ENCODE results near the gene SEPSECS.

The SEPSECS gene

GRCh38 chr4:25157081-25157480 is 3.2 kb downstream of the SEPSECS start:
- peaks cover 5% of the 10 kb centered on the region for H3K4me1 ChIP-seq (ENCODE audit: control insufficient read depth, insufficient read depth, low read depth, low read length)
- no peak overlapping the region for H2AK5ac ChIP-seq (ENCODE audit: low read length, severe bottlenecking)
- H3K36me3 ChIP-seq (ENCODE audit: control insufficient read depth in 1 of 2, insufficient read depth in 2 of 2, low read depth in 1 of 2, low read length in 2 of 2) = peaks cover 0 to 17% of the 10 kb centered on the region in 2 experiments
- H3K23ac ChIP-seq (ENCODE audit: low read length in 2 of 2) = no peak overlapping the region
- H3K4ac ChIP-seq (ENCODE audit: low read depth in 1 of 2, low read length in 2 of 2) = no peak overlapping the region
- H2BK12ac ChIP-seq (ENCODE audit: low read length in 2 of 2) = no peak overlapping the region
- no peak overlapping the region for H2BK120ac ChIP-seq (ENCODE audit: low read depth, low read length)
- H3K9ac ChIP-seq (ENCODE audit: low read length) = no peak overlapping the region
- no peaks in the 10 kb centered on the region for H3K9me3 ChIP-seq (ENCODE audit: control insufficient read depth, low read length)
- no peak overlapping the region for H3K4me2 ChIP-seq (ENCODE audit: low read length, poor library complexity, severe bottlenecking)
- no peaks in the 10 kb centered on the region for H3K27me3 ChIP-seq (ENCODE audit: control insufficient read depth in 1 of 2, insufficient read depth in 1 of 2, low read length in 2 of 2)
- H3K79me1 ChIP-seq (replicated peaks; ENCODE audit: low read length, poor library complexity, severe bottlenecking) = peaks cover 3% of the 10 kb centered on the region
- DNase-seq = no peak
- H3K4me3 ChIP-seq (ENCODE audit: insufficient read depth in 1 of 2, low read depth in 1 of 2, low read length in 2 of 2) = no peak overlapping the region
- no peak overlapping the region for H3K14ac ChIP-seq (ENCODE audit: low read length in 2 of 2)
- H4K8ac ChIP-seq (ENCODE audit: low read length) = no peak overlapping the region
- H3K27ac ChIP-seq (ENCODE audit: low read length, poor library complexity, severe bottlenecking) = no peak overlapping the region
- H2BK5ac ChIP-seq (ENCODE audit: low read depth, low read length, poor library complexity, severe bottlenecking) = no peak overlapping the region
- no peak overlapping the region for H2AFZ ChIP-seq (ENCODE audit: low read depth, low read length)
- no peak overlapping the region for H2BK15ac ChIP-seq (ENCODE audit: low read depth, poor library complexity, severe bottlenecking)
- no peak overlapping the region for H4K91ac ChIP-seq (ENCODE audit: low read length)
- H3K18ac ChIP-seq (ENCODE audit: low read depth in 1 of 2, low read length in 2 of 2) = no peak overlapping the region
- 100% methylated on average over 1 of the region's 1 CpG for WGBS

DNA sequence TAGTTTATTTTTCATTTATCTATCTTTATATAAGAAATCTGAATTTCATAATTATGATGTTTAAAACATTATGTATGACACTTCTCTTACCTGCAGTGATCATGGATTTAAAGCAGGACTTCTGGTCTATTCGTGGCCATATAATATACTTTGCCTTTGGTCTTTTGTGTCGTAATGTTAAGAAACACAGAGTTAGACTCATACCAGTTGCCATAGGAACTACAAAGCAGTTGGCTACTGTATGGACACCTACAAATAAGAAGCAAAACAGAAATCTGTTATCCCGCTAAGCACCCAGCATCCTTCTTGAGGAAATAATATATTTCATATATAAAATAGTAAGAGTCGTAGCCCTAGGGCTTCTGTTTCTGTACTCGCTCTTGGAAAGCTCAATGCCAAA is 4.3 kb downstream of the SEPSECS start:
- Histone ChIP-seq H2AFZ (ENCODE audit: low read depth, low read length) (no peak overlapping the region), H2BK15ac (ENCODE audit: low read depth, poor library complexity, severe bottlenecking) (no peak overlapping the region), H3K27me3 (ENCODE audit: control insufficient read depth in 1 of 2, insufficient read depth in 1 of 2, low read length in 2 of 2) (no peaks in the 10 kb centered on the region), H3K27ac (ENCODE audit: low read length, poor library complexity, severe bottlenecking) (no peak overlapping the region), H3K23ac (ENCODE audit: low read length in 2 of 2) (no peak overlapping the region), H3K79me1 (replicated peaks; ENCODE audit: low read length, poor library complexity, severe bottlenecking) (peaks cover 3% of the 10 kb centered on the region), H2BK12ac (ENCODE audit: low read length in 2 of 2) (no peak overlapping the region), H3K4me1 (ENCODE audit: control insufficient read depth, insufficient read depth, low read depth, low read length) (peaks cover 5% of the 10 kb centered on the region), H2BK120ac (ENCODE audit: low read depth, low read length) (no peak overlapping the region), H3K4me2 (ENCODE audit: low read length, poor library complexity, severe bottlenecking) (no peak overlapping the region), H3K18ac (ENCODE audit: low read depth in 1 of 2, low read length in 2 of 2) (no peak overlapping the region), H3K36me3 (ENCODE audit: control insufficient read depth in 1 of 2, insufficient read depth in 2 of 2, low read depth in 1 of 2, low read length in 2 of 2) (peaks cover 0 to 23% of the 10 kb centered on the region in 2 experiments), H3K4me3 (ENCODE audit: insufficient read depth in 1 of 2, low read depth in 1 of 2, low read length in 2 of 2) (no peak overlapping the region), H3K9me3 (ENCODE audit: control insufficient read depth, low read length) (no peaks in the 10 kb centered on the region), H3K14ac (ENCODE audit: low read length in 2 of 2) (no peak overlapping the region), H4K8ac (ENCODE audit: low read length) (no peak overlapping the region), H3K9ac (ENCODE audit: low read length) (no peak overlapping the region), H2AK5ac (ENCODE audit: low read length, severe bottlenecking) (no peak overlapping the region), H2BK5ac (ENCODE audit: low read depth, low read length, poor library complexity, severe bottlenecking) (no peak overlapping the region), H4K91ac (ENCODE audit: low read length) (no peak overlapping the region), H3K4ac (ENCODE audit: low read depth in 1 of 2, low read length in 2 of 2) (no peak overlapping the region)
- WGBS = 98% methylated on average over 3 of the region's 5 CpGs
- DNase-seq = no peak

GRCh38 chr4:25154594-25155265 is 5.5 kb downstream of the SEPSECS start:
- no CpG with 5 or more reads among the region's 4 CpGs for WGBS
- Histone ChIP-seq H2BK5ac (ENCODE audit: low read depth, low read length, poor library complexity, severe bottlenecking) (no peak overlapping the region), H2AFZ (ENCODE audit: low read depth, low read length) (no peak overlapping the region), H2BK12ac (ENCODE audit: low read length in 2 of 2) (no peak overlapping the region), H2AK5ac (ENCODE audit: low read length, severe bottlenecking) (no peak overlapping the region), H3K9ac (ENCODE audit: low read length) (no peak overlapping the region), H2BK15ac (ENCODE audit: low read depth, poor library complexity, severe bottlenecking) (no peak overlapping the region), H4K91ac (ENCODE audit: low read length) (no peak overlapping the region), H3K27ac (ENCODE audit: low read length, poor library complexity, severe bottlenecking) (no peak overlapping the region), H3K36me3 (ENCODE audit: control insufficient read depth in 1 of 2, insufficient read depth in 2 of 2, low read depth in 1 of 2, low read length in 2 of 2) (peaks cover 0 to 29% of the 10 kb centered on the region in 2 experiments), H3K14ac (ENCODE audit: low read length in 2 of 2) (no peak overlapping the region), H3K4me2 (ENCODE audit: low read length, poor library complexity, severe bottlenecking) (no peak overlapping the region), H3K4me1 (ENCODE audit: control insufficient read depth, insufficient read depth, low read depth, low read length) (peaks cover 4% of the 10 kb centered on the region), H3K4me3 (ENCODE audit: insufficient read depth in 1 of 2, low read depth in 1 of 2, low read length in 2 of 2) (no peak overlapping the region), H4K8ac (ENCODE audit: low read length) (no peak overlapping the region), H3K4ac (ENCODE audit: low read depth in 1 of 2, low read length in 2 of 2) (no peak overlapping the region), H3K23ac (ENCODE audit: low read length in 2 of 2) (no peak overlapping the region), H2BK120ac (ENCODE audit: low read depth, low read length) (no peak overlapping the region), H3K27me3 (ENCODE audit: control insufficient read depth in 1 of 2, insufficient read depth in 1 of 2, low read length in 2 of 2) (no peaks in the 10 kb centered on the region), H3K18ac (ENCODE audit: low read depth in 1 of 2, low read length in 2 of 2) (no peak overlapping the region), H3K9me3 (ENCODE audit: control insufficient read depth, low read length) (no peaks in the 10 kb centered on the region), H3K79me1 (replicated peaks; ENCODE audit: low read length, poor library complexity, severe bottlenecking) (peaks cover 3% of the 10 kb centered on the region)
- no peak for DNase-seq

- H3K18ac ChIP-seq (ENCODE audit: low read depth in 1 of 2, low read length in 2 of 2) = no peak overlapping the region
- no peak overlapping the region for H2AK5ac ChIP-seq (ENCODE audit: low read length, severe bottlenecking)
- H3K4me3 ChIP-seq (ENCODE audit: insufficient read depth in 1 of 2, low read depth in 1 of 2, low read length in 2 of 2) = no peak overlapping the region
- H2BK120ac ChIP-seq (ENCODE audit: low read depth, low read length) = no peak overlapping the region
- H3K4me2 ChIP-seq (ENCODE audit: low read length, poor library complexity, severe bottlenecking) = no peak overlapping the region
- H3K79me1 ChIP-seq (replicated peaks; ENCODE audit: low read length, poor library complexity, severe bottlenecking) = no peaks in the 10 kb centered on the region
- WGBS = 92% methylated on average over 1 of the region's 1 CpG
- no peak overlapping the region for H3K4ac ChIP-seq (ENCODE audit: low read depth in 1 of 2, low read length in 2 of 2)
- no peak overlapping the region for H3K9ac ChIP-seq (ENCODE audit: low read length)
- no peak overlapping the region for H2BK5ac ChIP-seq (ENCODE audit: low read depth, low read length, poor library complexity, severe bottlenecking)
- H2BK15ac ChIP-seq (ENCODE audit: low read depth, poor library complexity, severe bottlenecking) = no peak overlapping the region
- H4K8ac ChIP-seq (ENCODE audit: low read length) = no peak overlapping the region
- no peak overlapping the region for H4K91ac ChIP-seq (ENCODE audit: low read length)
- peaks cover 0 to 35% of the 10 kb centered on the region in 2 experiments for H3K36me3 ChIP-seq (ENCODE audit: control insufficient read depth in 1 of 2, insufficient read depth in 2 of 2, low read depth in 1 of 2, low read length in 2 of 2)
- H3K27me3 ChIP-seq (ENCODE audit: control insufficient read depth in 1 of 2, insufficient read depth in 1 of 2, low read length in 2 of 2) = no peaks in the 10 kb centered on the region
- no peak for DNase-seq
- H3K23ac ChIP-seq (ENCODE audit: low read length in 2 of 2) = no peak overlapping the region
- H3K4me1 ChIP-seq (ENCODE audit: control insufficient read depth, insufficient read depth, low read depth, low read length) = no peaks in the 10 kb centered on the region
- H3K9me3 ChIP-seq (ENCODE audit: control insufficient read depth, low read length) = no peaks in the 10 kb centered on the region
- H3K27ac ChIP-seq (ENCODE audit: low read length, poor library complexity, severe bottlenecking) = no peak overlapping the region
- no peak overlapping the region for H2BK12ac ChIP-seq (ENCODE audit: low read length in 2 of 2)
- H2AFZ ChIP-seq (ENCODE audit: low read depth, low read length) = no peak overlapping the region
- no peak overlapping the region for H3K14ac ChIP-seq (ENCODE audit: low read length in 2 of 2)
Measured at GRCh38 chr4:25146076-25146475, 14.2 kb downstream of the SEPSECS start.
